ENCODE measurements around the gene TRRAP.
A peak's percentile ranks its signal among the peaks of the same experiment; 100 is the strongest.
"Not testable (repeated sequence)": the region's sequence is repeated elsewhere in the genome, so short reads cannot be mapped to it uniquely, and the experiment has no call there.

Gene TRRAP

DNA sequence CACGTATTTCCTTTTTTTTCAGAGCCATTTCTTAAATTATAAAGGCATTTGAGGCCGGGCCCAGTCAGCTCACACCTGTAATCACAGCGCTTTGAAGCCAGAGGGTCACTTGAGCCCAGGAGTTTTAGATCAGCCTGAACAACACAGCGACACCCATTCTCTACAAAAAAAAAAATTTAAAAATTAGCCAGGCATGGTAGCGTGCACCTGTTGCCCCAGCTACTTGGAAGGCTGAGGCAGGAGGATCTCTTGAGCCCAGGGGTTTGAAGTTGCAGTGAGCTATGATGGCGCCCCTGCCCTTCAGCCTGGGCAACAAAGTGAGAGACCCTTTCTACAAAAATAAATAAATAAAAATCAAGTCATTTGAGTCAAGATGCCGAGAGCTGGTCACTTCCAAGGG is 11.6 kb upstream of the TRRAP start:
- DNase-seq = no peak

DNA sequence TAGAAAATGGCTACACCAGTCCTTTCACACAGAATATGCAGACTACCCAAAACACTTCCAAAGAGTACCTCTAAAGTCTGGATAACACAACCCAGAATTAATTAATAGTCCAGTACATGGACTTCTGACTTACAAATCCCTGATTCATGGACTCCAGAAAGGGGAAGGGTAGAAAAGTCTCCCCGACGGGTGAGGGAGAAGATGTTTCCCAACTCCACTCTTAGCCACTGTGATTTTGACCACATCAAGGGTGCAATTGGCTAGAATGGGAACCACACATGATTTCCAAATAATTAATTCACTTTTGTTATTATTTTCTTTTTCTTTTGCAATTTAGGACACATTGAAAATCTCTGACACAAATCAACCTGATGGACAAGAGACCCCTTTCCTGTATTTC is 9.9 kb upstream of the TRRAP start:
- DNase-seq = no peak

- no peak for DNase-seq
These were observed 9.2 kb upstream of the TRRAP start for GRCh38 chr7:98869027-98869596.

DNA sequence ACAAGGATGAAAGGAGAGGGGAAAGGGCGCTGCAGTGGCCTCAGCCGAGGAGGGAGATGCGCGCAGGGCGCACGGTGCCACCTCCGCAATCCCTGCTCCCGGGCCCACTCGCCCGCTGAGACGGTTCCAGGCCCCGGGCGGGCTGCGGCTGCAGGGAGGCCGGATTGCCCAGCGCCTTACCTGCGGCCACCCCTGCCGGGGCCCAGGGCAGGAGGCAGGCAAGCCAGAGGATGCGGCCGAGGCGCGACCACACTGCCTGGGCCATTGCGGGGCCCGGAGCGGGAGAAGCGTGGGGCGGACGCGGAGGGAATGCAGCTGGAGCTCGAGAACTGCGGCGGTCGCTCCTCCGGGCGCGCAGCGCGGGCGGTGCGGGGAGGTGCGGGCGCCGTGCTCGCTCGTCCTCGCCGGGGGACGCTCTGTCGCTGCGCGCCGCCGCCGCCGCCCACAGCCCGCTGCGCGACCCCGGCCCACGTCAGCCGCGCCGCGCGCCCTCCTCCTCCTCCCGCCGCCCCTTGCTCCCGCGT is 8.7 kb upstream of the TRRAP start, which contains the start of gene TMEM130:
Gene TMEM130, minus strand, starts transcription at position 418 of the 524 bp plus-strand sequence. Its CDS starts 153 bp downstream, at position 265.
- DNase-seq = no peak

- no peak for DNase-seq
These were observed 8.1 kb upstream of the TRRAP start for GRCh38 chr7:98870121-98870651.

GRCh38 chr7:98870807-98871491 is 7.4 kb upstream of the TRRAP start:
- no peak for DNase-seq

- DNase-seq = peak; percentile 6
These were observed 5.9 kb upstream of the TRRAP start for GRCh38 chr7:98872328-98872924.

- not testable (repeated sequence) for DNase-seq
These were observed 4.7 kb upstream of the TRRAP start for GRCh38 chr7:98873610-98874009.

GRCh38 chr7:98874942-98875341 is 3.4 kb upstream of the TRRAP start:
- no peak for DNase-seq

GRCh38 chr7:98875501-98875900 is 2.8 kb upstream of the TRRAP start:
- no peak for DNase-seq

GRCh38 chr7:98877146-98877545 is 1.2 kb upstream of the TRRAP start:
- DNase-seq = no peak

DNA sequence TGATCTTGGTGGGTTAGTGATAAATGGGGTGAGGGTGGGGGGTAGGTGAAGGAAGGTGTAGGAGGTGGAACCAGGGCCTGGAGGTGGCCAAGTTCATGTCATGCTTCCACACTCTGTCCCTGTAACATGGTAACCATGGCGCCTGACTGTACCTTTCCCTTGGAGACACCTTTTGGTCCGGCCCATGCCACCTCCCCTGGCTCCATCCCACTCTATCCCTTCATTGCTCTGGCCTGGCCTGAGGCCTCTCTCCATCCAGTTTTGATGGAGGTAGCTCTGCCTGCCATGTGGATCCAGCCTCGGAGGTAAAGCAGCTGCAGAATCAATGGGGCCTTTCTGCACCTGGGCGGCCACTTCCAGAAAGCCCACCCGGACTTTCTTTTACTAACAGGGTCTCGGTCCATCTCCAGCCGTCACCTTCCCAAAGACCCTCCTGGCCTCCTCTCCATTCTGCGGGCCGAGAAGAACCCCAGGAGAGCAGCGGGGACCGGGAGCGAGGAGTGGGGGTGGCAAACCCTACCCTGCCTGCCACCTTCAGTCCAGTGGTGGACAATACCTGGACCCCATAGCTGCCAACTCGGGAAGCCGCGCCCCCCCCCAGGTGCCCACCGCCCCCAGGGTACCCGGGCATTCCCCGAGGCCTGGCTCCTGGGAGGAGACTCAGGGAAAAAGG is 504 bp upstream of the TRRAP start:
- DNase-seq = no peak

DNA sequence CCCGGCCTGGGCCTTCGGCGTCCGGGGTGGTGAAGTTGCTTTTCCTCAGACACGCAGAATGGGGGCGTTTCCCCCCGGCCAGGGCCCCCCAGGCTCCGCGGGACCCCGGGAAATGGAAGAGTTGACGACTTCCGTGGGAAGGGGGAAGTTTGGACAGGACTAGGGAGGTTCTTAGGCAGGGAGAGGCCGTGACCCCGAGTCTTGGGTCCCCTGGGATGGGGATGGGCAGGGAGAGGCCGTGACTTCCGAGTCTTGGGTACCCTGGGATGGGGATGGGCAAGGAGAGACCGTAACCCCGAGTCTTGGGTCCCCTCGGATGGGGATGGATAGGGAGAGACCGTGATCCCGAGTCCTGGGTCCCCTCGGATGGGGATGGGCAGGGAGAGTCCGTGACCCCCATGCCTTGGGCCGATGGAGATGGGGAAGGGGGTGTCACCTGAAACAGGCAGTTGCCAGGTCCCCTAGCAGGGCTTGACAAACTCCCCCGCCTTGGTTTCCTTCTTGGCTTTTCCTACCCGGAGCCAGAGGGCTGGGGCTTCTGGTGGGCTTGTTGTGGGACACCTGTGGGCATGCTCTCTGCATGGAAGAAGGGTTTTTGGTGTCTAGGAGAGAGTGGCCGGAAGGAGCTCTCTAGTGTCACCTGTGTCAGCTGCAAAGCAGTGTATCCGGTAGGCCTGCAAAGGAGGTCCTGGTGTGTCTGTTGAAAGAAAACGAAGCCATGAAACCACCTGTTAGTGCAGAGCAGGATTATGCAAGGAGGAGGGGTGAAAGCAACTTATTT is 1.1 kb downstream of the TRRAP start:
- peak; percentile 18 for DNase-seq

DNA sequence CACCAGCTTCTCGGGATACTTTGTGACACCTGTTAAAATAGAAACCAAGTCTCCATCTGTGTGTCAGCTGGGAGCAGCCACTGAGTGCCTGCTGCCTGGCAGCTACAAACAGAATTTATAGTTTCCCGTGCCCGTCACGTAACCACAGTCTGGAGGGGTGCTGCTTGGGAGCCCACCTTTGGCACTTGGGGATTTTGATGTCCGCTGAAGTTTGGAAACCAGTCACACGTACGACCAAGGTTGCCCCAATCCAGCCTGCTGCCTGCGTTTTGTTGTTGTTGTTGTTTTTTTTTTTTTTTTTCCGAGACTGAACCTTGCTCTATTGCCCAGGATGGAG is 1.6 kb downstream of the TRRAP start:
- no peak for DNase-seq

DNA sequence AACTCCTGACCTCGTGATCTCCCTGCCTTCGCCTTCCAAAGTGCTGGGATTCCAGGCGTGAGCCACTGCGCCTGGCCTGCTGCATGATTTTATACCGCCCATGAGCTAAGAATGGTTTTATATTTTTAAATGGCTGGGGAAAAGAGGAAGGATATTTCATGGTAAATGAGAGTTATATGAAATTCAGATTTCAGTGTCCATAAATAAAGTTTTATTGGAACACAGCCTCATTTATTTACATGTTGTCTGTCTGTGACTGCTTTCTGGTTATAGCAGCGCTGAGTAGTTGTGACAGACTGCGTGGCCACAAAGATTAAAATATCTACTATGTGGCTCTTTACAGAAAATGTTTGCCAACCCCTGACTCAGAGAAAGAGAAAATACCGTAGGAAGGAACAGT is 2.2 kb downstream of the TRRAP start:
- no peak for DNase-seq

GRCh38 chr7:98881561-98882315 is 3.4 kb downstream of the TRRAP start:
- no peak for DNase-seq

DNA sequence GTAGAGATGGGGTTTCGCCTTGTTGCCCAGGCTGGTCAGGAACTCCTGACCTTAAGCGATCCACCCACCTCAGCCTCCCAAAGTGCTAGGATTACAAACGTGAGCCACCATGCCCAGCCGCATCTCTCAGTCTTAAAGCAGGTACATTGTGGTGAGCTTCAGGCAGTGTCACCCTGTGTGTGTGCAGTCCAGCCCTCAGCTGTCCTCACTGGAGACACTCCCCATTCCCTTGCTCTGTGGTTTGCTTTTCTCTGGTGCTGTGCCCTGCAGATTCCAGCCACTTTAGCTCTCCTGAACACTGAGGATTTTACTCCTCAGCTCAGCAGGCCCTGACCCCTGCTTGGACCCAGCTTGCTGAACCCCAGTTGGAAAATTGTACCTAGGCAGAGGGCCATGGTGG is 6.1 kb downstream of the TRRAP start:
- no peak for DNase-seq

GRCh38 chr7:98887038-98887437 is 8.7 kb downstream of the TRRAP start:
- DNase-seq = no peak

DNA sequence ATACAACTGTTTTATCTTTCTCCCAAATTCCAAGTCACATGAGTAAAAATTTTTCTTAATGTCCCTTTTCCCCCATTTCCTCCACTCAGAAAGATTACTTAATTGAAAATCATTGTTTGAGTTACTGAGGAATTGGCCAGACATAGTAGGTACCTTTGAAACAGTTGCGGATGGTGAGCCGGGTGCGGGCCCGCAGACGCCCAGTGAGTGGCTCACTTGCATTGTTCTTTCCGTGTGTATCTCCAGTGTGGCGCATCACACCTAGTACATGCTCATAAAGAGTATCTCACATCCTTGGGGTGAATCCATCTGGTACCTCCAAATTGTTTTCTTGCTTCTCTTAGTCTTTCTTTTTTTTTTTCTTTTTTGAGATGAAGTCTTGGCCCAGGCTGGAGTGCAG is 14.3 kb downstream of the TRRAP start:
- no peak for DNase-seq

DNA sequence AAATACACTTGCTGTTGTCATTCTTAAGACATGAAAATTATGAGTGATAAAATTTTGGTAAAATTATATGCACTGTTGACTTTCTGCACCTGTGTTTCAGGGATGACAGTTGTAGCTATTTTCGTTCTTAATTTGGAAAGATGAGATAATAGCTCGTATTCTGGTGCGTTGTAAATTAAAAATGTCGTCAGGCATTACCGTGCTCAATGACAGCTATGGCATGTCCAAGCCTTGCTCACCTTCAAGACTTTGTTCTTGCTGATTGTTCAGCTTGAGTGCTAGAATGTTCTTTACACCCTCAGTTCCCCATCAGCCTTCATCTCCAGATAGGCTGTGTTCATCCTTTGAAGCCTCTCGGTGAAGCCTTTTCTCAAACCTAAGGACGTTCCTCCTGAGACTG is 21.5 kb downstream of the TRRAP start:
- no peak for DNase-seq

DNA sequence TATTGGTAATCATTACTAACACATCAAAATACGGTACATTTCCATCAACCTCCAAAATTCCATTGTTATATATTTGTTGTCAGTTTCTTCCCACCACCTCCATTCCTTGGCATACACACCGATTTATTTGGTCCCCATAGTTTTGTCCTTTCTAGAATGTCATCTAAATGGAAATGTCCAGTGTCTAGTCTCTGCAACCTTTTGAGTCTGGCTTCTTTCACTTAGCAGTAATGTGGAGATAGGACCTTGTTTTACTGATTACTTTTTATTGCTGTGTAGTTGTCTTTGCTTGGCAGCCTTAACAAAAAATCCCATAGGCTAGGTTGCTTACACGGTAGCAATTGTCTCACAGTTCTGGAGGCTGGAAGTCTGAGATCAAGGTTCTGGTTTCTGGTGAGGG is 22.5 kb downstream of the TRRAP start:
- no peak for DNase-seq

GRCh38 chr7:98902523-98902922 is 24.2 kb downstream of the TRRAP start:
- DNase-seq = no peak

All from NCI-H510A treated with DMSO at 0.1 percent for 48 hours (cell line).